ES-I3 (cell line): ENCODE results near the gene RBM39.
"Not testable (repeated sequence)": the region's sequence is repeated elsewhere in the genome, so short reads cannot be mapped to it uniquely, and the experiment has no call there.

ENCODE experiments used
- H3K36me3 ChIP-seq: 2 replicates; pipeline ENCODE4 v1.6.1; 2013; ENCODE audit warnings: mild to moderate bottlenecking, low read length, control low read depth, moderate library complexity; ENCODE audit not compliant: insufficient read depth
- H3K4me1 ChIP-seq: 2 replicates; pipeline ENCODE4 v1.6.1; 2013; ENCODE audit warnings: mild to moderate bottlenecking, control low read depth, low read length; ENCODE audit not compliant: insufficient read depth
- H3K9ac ChIP-seq: 2 replicates; pipeline ENCODE4 v1.6.1; 2013; ENCODE audit warnings: low read depth, mild to moderate bottlenecking, low read length, moderate library complexity
- H3K9me3 ChIP-seq: 2 replicates; pipeline ENCODE4 v1.6.1; 2013; ENCODE audit warnings: mild to moderate bottlenecking, low read length, moderate library complexity; ENCODE audit not compliant: control insufficient read depth, insufficient read depth

The RBM39 gene

DNA sequence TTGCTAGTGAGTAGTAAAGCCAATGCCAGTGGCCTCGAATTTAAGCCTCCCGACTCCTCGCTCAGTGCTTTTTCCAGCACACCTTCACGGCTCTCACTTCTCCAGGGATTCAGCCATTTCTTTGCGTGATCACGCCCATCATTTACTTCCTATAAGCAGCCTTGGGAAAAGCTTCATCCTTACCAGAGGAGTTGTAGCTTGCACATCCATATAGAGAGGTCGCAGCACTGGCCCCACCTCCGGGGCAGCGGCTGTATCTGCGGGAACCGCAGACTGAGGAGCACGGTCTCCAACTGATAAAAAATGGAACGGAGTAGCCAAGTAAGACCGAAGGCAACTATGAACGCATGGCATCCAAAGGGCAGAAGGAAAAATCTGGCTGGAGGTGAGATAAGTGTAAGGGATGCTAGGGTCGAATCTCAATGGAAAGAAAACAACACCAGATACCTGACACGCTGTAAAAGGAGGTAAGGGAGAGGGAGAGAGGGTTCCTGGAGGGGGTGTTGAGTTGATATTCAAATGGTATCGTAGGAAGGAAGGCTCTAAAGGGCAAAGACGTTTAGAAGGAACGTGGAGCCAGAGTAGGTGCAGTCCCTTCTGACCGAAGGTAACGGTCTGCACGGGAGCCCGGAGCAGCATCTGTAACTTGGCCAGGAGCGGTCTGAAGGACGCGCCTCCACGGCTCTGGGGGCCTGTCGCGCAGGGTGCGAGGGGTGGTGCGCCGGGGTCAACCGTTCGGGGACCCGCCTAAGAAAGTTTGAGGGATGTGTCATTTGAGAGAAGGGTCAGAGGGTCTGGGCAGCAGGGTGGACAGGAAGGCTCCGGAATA is 43.5 kb downstream of the RBM39 start:
- Histone ChIP-seq H3K9ac (peak overlapping the region; percentile 100), H3K9me3 (no peaks in the 10 kb centered on the region), H3K36me3 (peaks cover 4% of the 10 kb centered on the region; the same call in 1 of the 2 replicates), H3K4me1 (peaks cover 6% of the 10 kb centered on the region)

DNA sequence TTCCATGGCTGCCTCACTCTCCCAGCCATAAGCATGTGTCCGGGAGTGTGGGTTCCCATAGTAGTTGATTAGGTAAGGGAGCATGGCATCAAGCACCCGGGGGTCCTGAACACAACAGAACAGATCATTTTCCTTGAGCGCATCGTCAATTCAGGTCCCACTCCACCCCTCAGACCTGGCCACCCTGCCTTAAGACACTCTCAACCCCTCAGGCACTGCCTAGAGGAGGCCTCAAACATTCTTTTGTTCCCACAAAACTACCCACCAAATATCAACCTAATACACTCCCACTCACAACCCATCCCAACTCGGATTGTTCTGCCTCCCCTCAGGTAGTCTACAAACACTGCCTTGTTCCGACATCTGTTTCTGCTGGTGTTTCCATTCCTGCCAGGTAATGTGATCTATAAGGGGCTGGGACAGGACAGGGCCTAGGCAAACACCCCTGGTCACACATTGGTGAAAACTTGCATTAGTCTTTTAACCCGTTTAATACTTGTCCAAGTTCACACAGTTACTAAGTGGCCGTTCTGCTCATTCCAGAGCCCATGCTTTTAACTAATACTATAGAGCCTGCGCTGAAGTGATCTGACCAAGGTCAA is 44.3 kb downstream of the RBM39 start:
- Histone ChIP-seq H3K4me1 (peaks cover 6% of the 10 kb centered on the region), H3K36me3 (peaks cover 2% of the 10 kb centered on the region; the same call in 1 of the 2 replicates), H3K9ac (peak overlapping the region; percentile 100), H3K9me3 (no peaks in the 10 kb centered on the region)

DNA sequence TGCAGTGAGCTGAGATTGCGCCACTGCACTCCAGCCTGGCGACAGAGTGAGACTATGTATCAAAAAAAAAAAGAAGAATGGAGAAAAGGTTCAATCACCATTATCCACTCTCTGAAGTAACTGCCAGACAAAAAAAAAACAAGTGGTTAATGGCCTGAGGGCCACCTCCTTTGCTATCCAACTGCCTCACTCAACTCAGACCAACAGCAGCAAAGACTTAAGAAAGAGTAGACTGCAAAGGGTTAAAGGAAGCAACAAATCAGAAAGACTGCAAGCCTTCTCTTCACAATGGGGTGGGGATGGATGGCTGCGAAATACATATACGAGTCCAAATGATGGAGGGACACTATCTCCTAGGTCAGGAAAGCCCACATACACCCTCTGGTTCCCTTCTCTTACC is 46.1 kb downstream of the RBM39 start:
- Histone ChIP-seq H3K36me3 (no peaks in the 10 kb centered on the region; the same call in 1 of the 2 replicates), H3K9me3 (no peaks in the 10 kb centered on the region), H3K4me1 (peaks cover 6% of the 10 kb centered on the region), H3K9ac (no peak overlapping the region)

DNA sequence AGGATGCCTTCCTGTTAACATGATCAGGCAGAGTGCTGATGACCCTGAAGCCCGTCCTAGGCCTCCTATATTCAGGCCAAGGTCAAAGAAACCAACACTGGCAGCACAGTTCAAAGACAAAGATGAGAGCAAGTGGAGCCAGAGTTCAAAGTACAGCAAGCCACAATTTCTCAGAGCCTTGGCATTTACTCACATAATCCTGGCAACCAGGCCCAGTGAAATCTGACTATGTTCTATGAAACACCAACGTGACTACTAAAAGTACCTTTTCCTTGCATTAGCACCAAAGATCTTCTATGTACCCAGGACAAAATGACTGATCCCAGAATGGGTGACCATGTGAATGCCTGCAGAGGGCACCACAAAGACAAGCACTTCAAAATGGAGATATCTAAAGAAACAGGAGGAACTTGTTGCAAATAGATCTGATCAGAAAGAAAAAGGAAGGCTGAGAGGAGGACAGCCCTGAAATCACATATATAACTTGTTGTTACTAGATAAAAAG is 46.8 kb downstream of the RBM39 start:
- Histone ChIP-seq H3K9ac (no peak overlapping the region), H3K36me3 (no peaks in the 10 kb centered on the region; the same call in 1 of the 2 replicates), H3K9me3 (no peaks in the 10 kb centered on the region), H3K4me1 (peaks cover 6% of the 10 kb centered on the region; the same call in 1 of the 2 replicates)

DNA sequence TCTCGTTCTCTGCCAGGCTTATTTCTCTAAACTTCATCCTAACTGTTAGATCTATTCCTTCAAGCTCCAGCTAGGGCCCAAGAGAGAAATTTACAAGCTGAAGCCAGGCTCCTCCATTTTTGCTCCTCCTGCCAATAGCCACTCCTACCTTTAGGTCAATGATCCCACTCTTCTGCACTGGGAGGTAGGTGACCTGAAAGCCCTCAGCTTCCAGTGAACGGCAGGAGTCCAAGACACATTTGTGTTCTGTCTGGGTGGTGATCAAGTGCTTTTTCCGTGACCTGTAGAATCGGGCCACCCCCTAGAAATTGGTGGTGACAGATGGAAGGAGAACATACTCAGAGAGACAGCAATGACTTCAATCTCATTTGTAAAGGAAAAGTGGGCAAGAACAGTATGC is 51.8 kb downstream of the RBM39 start:
- no peak overlapping the region for H3K9ac ChIP-seq
- no peaks in the 10 kb centered on the region for H3K4me1 ChIP-seq
- H3K9me3 ChIP-seq = no peaks in the 10 kb centered on the region
- no peaks in the 10 kb centered on the region; the same call in 1 of the 2 replicates for H3K36me3 ChIP-seq

DNA sequence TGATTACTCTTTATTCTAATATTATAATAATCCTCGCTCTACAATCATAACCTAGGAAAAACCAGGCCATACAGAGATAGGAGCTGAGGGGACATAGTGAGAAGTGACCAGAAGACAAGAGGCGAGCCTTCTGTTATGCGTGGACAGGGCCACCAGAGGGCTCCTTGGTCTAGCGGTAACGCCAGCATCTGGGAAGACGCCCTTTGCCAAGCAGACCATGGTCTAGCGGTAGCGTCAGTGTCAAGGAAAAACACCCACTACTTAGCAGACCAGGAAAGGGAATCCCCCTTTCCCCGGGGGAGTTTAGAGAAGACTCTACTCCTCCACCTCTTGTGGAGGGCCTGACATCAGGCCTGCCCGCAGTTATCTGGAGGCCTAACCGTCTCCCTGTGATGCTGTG is 55.2 kb downstream of the RBM39 start:
- H3K9me3 ChIP-seq, H3K36me3 ChIP-seq, H3K4me1 ChIP-seq, H3K9ac ChIP-seq: not testable (repeated sequence)

DNA sequence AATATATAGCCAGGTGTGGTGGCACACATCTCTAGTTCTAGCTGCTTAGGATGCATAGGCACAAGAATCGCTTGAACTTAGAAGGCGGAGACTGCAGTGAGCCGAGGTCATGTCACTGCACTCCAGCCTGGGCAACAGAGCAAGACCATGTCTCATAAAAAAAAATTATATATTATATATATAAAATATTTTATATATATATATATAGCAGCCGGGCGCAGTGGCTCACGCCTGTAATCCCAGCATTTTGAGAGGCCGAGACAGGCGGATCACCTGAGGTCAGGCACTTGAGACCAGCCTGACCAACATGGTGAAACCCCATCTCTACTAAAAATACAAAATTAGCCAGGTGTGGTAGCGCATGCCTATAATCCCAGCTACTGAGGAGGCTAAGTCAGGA is 56.7 kb downstream of the RBM39 start:
- not testable (repeated sequence) for H3K9ac ChIP-seq, H3K4me1 ChIP-seq, H3K9me3 ChIP-seq, H3K36me3 ChIP-seq

DNA sequence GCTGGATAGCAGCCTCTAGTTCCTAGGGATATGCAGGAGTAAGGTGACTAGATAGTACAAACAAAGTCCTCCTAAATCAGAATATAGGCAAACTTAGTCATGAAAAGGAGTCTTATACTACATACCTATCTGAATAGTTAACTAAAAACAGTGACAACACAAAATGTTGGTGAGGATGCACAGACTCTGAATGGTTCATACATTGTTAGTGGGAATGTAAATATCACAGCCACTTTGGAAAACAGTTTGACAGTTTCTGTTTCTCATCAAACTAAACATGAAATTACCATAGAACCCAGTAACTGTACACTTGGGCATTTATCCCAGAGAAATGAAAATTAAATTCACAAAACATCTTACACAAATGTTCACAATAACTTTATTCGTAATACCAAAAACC is 60.1 kb downstream of the RBM39 start:
- Histone ChIP-seq H3K9me3 (no peaks in the 10 kb centered on the region), H3K9ac (no peak overlapping the region), H3K36me3 (no peaks in the 10 kb centered on the region), H3K4me1 (no peaks in the 10 kb centered on the region)

DNA sequence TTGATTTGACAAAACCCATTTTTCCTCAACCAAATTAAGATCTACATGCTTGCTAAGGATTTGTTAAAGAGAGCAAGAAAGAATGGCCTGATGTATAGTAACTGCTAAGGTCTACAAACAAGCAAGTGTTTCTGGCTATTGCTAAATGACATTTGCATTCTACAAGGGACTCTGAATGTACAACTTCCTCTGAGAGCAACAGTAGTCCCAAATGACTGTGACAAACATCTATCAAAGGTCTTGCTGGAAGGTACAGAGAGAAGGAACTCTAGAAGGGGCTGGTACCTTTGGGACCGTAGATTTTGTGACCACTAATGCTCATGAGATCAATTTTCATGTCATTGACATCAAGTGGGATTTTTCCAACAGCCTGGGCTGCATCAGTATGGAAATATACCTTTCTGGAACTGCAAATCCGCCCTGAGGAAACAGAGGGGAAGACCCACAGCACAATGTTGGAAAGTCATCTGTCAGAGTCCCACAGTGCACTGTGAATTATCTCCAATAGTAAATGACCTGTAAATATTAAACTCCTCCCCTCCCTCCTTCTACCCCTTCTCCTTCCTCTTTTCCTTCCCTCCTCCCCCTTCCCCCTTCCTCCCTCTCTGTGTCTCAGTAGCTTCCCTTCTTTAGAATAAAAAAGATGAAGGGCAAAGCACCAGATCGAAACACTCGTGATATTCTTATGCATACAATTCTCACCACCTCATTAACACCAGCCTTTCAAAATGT is 61.4 kb downstream of the RBM39 start:
- H3K36me3 ChIP-seq = no peaks in the 10 kb centered on the region
- H3K9ac ChIP-seq = no peak overlapping the region
- H3K4me1 ChIP-seq = no peaks in the 10 kb centered on the region
- no peaks in the 10 kb centered on the region for H3K9me3 ChIP-seq

DNA sequence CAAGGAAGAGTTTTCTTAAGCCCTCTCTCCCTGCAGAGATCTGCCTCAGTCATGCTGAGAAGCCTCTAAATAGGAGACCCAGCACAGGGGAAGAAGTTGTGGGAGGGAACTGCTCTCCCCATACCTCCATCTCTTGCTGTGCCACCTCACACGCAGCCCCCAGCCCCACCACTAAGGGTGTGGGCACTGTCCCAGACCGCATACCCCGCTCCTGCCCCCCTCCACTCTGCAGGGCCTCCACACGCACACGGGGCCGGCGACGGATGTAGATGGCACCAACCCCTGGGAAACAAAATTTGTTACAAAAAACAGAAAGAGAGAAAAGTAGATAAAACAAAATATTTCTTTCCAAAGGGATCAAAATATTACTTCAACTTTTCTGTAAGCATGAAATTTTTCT is 67.1 kb downstream of the RBM39 start:
- Histone ChIP-seq H3K9me3 (no peaks in the 10 kb centered on the region), H3K4me1 (no peaks in the 10 kb centered on the region), H3K9ac (no peak overlapping the region), H3K36me3 (no peaks in the 10 kb centered on the region; the same call in 1 of the 2 replicates)

DNA sequence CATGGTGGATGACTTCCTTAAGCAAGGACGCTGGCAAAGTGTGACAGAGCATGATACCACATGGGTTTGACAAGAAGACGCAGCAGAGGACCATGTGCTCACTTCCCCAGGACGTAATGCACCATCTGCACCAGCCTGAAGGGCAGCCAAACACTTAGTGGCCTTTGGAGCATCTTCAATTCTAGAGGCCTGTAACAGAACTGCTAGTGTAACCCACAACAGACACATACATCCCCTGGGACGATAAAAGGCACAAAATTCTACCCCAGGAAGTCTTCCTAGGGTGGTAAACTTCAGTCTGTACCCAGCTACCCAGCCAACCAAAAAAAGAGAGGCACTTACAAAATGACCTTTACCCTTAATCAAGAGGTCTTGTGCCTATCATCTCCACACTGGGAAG is 68.2 kb downstream of the RBM39 start:
- H3K9ac ChIP-seq = no peak overlapping the region
- peaks cover 7% of the 10 kb centered on the region for H3K36me3 ChIP-seq
- H3K4me1 ChIP-seq = no peaks in the 10 kb centered on the region
- H3K9me3 ChIP-seq = no peaks in the 10 kb centered on the region

DNA sequence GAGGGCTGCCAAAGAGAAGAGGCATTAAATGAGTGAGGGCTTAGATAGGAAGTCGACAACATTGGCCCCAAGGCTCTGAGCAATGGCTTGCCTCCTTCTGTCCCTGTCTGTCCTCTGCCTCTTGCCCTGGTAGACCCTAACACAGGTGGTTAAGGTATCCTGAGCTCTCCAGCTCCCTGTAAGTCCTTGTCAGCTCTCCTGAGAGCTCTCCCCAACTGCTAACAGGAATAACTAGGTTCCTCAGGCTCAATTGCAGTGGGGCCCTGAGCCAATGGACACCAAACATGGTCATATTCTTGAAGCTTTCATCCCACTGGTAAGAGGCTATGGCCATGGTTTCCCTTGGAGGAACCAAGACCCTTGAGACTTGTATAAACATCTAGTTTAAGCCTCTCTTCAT is 72.4 kb downstream of the RBM39 start:
- H3K4me1 ChIP-seq = no peaks in the 10 kb centered on the region
- no peaks in the 10 kb centered on the region for H3K9me3 ChIP-seq
- H3K36me3 ChIP-seq = peaks cover 7% of the 10 kb centered on the region
- H3K9ac ChIP-seq = no peak overlapping the region

DNA sequence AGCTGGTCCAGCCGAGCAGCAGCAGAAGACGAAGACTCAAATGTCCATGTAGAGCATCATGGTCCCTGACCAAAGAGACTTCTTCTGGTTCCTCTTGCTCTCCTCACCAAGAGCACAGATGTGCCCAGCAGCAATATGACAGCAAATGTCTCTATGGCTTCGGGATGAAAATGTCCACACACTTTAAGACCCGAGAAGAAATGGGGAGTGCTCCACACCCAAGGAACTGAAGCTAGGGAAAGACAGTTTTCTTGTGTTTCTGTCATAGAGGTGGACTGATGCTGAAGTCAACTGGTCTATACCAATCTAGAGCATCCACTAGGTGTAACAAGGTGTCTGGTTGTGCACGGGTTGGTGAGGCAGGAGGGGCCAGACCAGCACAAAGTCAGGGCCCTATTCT is 72.8 kb downstream of the RBM39 start:
- H3K9ac ChIP-seq = no peak overlapping the region
- no peaks in the 10 kb centered on the region for H3K9me3 ChIP-seq
- H3K36me3 ChIP-seq = peaks cover 7% of the 10 kb centered on the region
- no peaks in the 10 kb centered on the region for H3K4me1 ChIP-seq

DNA sequence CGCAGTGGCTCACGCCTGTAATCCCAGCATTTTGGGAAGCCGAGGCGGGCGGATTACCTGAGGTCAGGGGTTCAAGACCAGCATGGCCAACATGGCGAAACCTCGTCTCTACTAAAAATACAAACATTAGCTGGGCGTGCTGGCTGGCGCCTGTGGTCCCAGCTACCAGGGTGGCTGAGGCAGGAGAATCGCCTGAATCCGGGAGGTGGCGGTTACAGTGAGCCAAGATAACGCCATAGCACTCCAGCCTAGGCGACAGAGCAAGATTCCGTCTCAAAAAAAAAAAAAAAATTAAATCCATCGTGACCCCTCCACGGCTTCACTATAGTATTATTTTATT is 76.1 kb downstream of the RBM39 start:
- peaks cover 7% of the 10 kb centered on the region for H3K36me3 ChIP-seq
- H3K4me1 ChIP-seq = peaks cover 13% of the 10 kb centered on the region; the same call in 1 of the 2 replicates
- H3K9me3 ChIP-seq = no peaks in the 10 kb centered on the region
- H3K9ac ChIP-seq = no peak overlapping the region
